Stimulated activated CD4-positive, alpha-beta T cell treated with anti-CD3 and anti-CD28 coated beads, Interleukin-15, amount 100 ng/mL, for 1 hour (primary cell): ENCODE data around the gene CRACR2B.

Experiments
- DNase-seq, 2 donors: peaks; one replicate each; pipeline ENCODE4 v3.0.0-alpha.2; 2020; ENCODE audit warnings: low read depth in 1 of 2, low spot score in 1 of 2

The CRACR2B gene

GRCh38 chr11:866481-866880, 38.8 kb downstream of the CRACR2B start:
- DNase-seq: no peak

GRCh38 chr11:867856-868358, 40.2 kb downstream of the CRACR2B start:
- DNase-seq: no peak

GRCh38 chr11:868394-868793, 40.7 kb downstream of the CRACR2B start:
- no peak for DNase-seq

GRCh38 chr11:868802-869201, 41.1 kb downstream of the CRACR2B start:
- DNase-seq: no peak

GRCh38 chr11:869399-870126, 41.8 kb downstream of the CRACR2B start:
- no peak for DNase-seq

GRCh38 chr11:870127-870413, 42.4 kb downstream of the CRACR2B start:
- no peak for DNase-seq

- DNase-seq: no peak
Observed at GRCh38 chr11:870418-870817, 42.7 kb downstream of the CRACR2B start.

GRCh38 chr11:871472-871871, 43.8 kb downstream of the CRACR2B start:
- no peak for DNase-seq

GRCh38 chr11:872799-873198, 45.1 kb downstream of the CRACR2B start:
- DNase-seq: no peak

GRCh38 chr11:873706-874105, 46.0 kb downstream of the CRACR2B start:
- no peak for DNase-seq

- DNase-seq: no peak
Observed at GRCh38 chr11:875203-875602, 47.5 kb downstream of the CRACR2B start.

GRCh38 chr11:875769-876301, 48.1 kb downstream of the CRACR2B start:
- no peak for DNase-seq

- no peak for DNase-seq
Observed at GRCh38 chr11:876545-876944, 48.8 kb downstream of the CRACR2B start.

GRCh38 chr11:877565-877964, 49.8 kb downstream of the CRACR2B start:
- DNase-seq: no peak

- no peak for DNase-seq
Observed at GRCh38 chr11:880447-880846, 52.7 kb downstream of the CRACR2B start.
